Adrenal gland (tissue), 5 donors: Measurements from ENCODE around the gene RPL4.

ENCODE experiments used
- POLR2A ChIP-seq, 2 donors: fragments of 450-650 bp; IDR thresholded peaks; one replicate each; pipeline ENCODE4 v1.6.1; 2017; ENCODE audit warnings: antibody characterized with exemption in 2 of 2, mild to moderate bottlenecking in 2 of 2, moderate library complexity in 1 of 2
- TF ChIP-seq, protein P1 (sequence below), 6 experiments: fragments of 450-650 bp in 4 of 6; fragments of 200-600 bp in 2 of 6; sonication (generic) in 1 of 6; IDR thresholded peaks; 1 replicate in 5 of 6; 2 replicates in 1 of 6; pipeline versions ENCODE4 v1.5.1 to v1.8.0; 2016 to 2021; ENCODE audit warnings: antibody characterized with exemption in 6 of 6, mild to moderate bottlenecking in 2 of 6, moderate library complexity in 1 of 6
- donor health status: DM: no; HTN: no; CAD: no.

DNA sequence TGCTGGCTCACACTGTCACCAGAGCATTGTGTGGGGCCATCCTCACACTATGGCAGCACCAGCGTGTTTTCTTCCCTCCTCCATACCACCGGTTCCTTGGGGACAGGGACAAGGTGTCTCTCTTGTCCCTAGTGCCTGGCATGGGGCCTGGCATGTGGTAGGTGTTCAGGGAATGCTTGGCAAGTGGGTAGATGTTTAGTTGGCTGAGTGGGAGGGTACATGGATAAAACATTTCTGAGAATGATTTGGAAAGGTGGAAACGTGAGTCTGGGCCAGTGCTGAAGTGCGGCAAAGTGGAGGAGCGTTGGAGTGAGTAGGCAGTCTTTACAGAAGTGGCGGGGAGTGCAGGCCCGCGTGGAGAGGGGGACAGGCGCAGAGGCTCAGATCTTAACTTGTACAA lies 22.1 kb downstream of the RPL4 start:
- TF ChIP-seq POLR2A (IDR thresholded peaks at IDR 0.05), result no peak
- TF ChIP-seq, protein P1, sequence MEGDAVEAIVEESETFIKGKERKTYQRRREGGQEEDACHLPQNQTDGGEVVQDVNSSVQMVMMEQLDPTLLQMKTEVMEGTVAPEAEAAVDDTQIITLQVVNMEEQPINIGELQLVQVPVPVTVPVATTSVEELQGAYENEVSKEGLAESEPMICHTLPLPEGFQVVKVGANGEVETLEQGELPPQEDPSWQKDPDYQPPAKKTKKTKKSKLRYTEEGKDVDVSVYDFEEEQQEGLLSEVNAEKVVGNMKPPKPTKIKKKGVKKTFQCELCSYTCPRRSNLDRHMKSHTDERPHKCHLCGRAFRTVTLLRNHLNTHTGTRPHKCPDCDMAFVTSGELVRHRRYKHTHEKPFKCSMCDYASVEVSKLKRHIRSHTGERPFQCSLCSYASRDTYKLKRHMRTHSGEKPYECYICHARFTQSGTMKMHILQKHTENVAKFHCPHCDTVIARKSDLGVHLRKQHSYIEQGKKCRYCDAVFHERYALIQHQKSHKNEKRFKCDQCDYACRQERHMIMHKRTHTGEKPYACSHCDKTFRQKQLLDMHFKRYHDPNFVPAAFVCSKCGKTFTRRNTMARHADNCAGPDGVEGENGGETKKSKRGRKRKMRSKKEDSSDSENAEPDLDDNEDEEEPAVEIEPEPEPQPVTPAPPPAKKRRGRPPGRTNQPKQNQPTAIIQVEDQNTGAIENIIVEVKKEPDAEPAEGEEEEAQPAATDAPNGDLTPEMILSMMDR (IDR thresholded peaks at IDR 0.05), result no peak
